NB4 (cell line): Measurements from ENCODE around the gene RNF157.
A peak's percentile ranks its signal among the peaks of the same experiment; 100 is the strongest.

ENCODE experiments used
- DNase-seq: peaks from one replicate; pipeline ENCODE4 v3.0.0; 2010; ENCODE audit warnings: low read depth
- H3K4me3 ChIP-seq: one replicate; pipeline ENCODE4 v1.5.1; 2011; ENCODE audit warnings: mild to moderate bottlenecking, low read depth, low read length, moderate library complexity
- MYC ChIP-seq: IDR thresholded peaks from 2 replicates; pipeline ENCODE4 v1.6.1; 2011; ENCODE audit warnings: low read depth, low read length
- POLR2A ChIP-seq: IDR thresholded peaks from 2 replicates; pipeline ENCODE4 v1.6.1; 2011; ENCODE audit warnings: mild to moderate bottlenecking; ENCODE audit not compliant: insufficient read length; ENCODE audit errors: extremely low read depth
- TF ChIP-seq, protein P1 (sequence below): IDR thresholded peaks from one replicate; pipeline ENCODE4 v1.5.1; 2012; ENCODE audit warnings: low read depth, low read length
- TF ChIP-seq, protein P2 (sequence below): IDR thresholded peaks from 2 replicates; pipeline ENCODE4 v1.6.1; 2011; ENCODE audit warnings: low read depth, low read length

Gene RNF157

DNA sequence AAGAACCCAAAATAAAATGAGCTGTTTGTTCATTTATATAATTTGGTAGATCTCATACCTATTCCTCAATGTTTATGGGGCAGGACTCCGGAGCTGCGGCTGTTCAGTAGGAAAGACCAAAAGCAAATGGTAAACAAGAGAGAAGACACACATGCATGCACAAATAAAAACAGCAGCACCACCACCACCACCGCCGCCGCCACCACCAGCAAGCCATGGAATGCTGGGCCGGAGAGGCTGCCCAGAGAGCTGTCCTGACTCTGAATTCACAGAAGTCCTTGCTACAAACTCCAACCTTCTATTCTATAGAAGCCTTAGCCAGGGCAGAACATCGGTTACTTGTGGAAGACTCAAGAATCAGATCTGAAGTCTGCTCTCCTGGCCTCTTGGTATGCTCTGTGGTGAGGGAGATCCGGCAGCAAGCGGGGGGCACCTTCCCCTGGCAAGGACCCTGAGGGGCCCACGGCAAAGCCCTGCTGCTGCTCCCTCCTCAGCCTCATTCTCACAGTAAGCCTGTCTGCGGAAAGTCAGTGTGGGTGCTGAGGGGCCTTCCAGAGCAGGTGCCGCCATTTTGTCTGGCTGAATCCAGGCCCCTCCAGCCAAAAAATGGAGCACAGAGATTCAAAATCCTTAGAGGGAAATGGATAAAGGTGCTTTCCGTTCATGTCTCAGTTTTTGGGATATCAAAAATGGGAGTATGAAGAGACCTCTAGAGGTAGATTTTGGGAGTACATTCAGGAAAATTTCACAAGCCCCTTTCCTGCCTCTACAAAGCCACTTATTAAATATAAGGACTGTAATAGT is 92.9 kb downstream of the RNF157 start:
- peak; percentile 31 for DNase-seq
- TF ChIP-seq, protein P1, sequence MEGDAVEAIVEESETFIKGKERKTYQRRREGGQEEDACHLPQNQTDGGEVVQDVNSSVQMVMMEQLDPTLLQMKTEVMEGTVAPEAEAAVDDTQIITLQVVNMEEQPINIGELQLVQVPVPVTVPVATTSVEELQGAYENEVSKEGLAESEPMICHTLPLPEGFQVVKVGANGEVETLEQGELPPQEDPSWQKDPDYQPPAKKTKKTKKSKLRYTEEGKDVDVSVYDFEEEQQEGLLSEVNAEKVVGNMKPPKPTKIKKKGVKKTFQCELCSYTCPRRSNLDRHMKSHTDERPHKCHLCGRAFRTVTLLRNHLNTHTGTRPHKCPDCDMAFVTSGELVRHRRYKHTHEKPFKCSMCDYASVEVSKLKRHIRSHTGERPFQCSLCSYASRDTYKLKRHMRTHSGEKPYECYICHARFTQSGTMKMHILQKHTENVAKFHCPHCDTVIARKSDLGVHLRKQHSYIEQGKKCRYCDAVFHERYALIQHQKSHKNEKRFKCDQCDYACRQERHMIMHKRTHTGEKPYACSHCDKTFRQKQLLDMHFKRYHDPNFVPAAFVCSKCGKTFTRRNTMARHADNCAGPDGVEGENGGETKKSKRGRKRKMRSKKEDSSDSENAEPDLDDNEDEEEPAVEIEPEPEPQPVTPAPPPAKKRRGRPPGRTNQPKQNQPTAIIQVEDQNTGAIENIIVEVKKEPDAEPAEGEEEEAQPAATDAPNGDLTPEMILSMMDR: peak; percentile 47
- TF ChIP-seq, protein P2, sequence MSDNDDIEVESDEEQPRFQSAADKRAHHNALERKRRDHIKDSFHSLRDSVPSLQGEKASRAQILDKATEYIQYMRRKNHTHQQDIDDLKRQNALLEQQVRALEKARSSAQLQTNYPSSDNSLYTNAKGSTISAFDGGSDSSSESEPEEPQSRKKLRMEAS: no peak
- H3K4me3 ChIP-seq: no peak overlapping the region

DNA sequence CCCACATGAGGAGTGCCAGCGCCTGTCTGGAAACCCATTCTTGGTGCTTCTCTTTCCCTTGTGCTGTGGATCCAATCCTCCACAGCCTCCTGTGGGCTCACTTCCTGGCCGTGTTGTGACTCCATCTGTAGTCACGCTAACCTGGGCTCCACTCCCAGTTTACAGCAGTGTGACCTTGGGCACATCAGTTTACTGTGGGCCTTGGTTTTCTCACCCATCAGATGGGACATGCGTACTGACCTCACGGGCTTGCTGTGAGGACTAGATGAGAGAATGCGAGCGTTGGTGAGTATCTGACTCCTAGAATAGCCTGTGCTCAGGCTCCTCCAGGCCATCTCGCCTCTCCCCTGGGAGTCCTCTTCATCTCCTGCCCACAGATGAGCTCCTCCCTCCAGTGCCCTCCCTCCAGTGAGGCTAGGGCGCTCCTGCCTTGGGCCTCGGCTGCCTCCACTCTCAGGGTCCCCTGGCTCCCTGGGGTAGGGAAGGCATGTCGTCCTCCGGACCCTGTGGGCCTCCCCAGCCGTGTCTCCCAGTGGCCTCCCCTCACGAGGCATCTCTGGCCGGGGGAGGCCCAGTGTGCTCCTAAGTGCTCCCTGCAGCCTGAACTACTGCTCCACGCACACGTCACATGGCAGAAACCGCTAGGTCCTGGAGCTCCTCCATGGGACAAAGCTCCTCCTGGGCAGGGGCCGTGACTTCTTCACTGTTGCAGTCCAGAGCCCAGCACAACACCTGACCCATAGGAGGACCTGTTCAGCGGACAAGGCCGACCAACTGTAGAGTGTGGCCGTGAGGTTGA is 94.0 kb downstream of the RNF157 start:
- no peak for DNase-seq
- TF ChIP-seq, protein P2: no peak
- TF ChIP-seq POLR2A: no peak
- H3K4me3 ChIP-seq: no peak overlapping the region

DNA sequence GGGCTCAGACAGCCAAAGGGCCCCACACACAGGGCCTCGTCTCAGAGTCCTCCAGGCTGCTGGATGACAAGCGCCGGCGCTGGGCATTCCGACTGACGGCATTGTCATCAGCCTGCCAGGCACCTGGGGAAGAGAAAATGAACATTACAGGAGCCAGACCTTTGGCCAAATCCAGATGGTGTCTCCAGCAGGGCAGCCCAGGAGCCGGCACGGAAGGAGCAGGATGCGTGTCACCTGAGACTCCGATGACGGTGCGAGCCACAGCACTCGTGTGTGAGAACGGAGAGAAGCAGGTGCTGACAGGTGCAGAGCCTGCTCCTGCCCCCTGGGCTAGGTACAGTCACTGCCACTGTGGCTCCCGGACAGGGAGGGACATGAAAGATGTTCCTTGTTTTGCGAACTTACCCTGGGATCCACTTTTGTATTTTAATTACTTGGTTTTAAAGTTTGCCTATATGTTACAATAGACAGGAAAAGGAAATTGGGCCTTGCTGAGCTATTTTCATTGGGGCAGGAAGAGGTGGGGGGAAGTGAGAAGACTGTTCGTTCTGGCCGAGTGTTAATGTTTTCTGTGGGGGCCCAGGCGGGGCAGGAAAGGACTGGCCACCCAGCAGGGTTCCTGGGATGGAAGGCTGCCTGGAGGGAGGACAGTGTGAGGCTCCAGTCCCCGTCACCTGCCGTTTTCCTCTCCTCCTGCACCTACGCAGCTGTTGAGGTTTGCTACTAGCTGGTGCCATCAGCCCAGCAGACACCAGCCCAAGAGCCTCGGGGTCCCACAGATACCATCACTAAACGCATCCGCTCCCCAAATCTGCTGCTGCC is 94.9 kb downstream of the RNF157 start:
- TF ChIP-seq, protein P2: no peak
- DNase-seq: no peak
- H3K4me3 ChIP-seq: no peak overlapping the region

DNA sequence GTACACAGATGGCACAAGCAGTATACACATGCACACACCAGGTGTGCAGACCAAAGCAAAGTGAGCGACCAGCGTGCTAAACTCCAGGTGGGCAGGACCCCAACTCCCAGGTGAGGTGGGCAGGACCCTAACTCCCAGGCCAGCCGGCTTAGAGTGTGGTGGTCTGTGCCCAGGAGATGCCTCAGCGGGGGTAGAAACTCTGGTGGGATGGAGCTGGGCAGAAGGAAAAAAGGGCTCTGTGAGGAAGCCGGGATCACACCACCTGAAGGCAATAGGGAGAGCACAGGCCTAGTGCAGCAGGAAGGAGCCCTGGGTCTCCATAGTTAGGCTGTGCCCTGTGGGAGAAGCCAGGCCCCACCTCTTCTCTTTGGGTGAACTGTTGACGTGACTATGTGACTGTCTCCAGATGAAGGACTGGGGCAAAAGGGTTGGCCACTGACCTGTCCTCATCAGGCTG is 97.7 kb downstream of the RNF157 start:
- DNase-seq: no peak
- no peak overlapping the region for H3K4me3 ChIP-seq
- TF ChIP-seq POLR2A: no peak
- TF ChIP-seq, protein P1: no peak
- TF ChIP-seq, protein P2: no peak

DNA sequence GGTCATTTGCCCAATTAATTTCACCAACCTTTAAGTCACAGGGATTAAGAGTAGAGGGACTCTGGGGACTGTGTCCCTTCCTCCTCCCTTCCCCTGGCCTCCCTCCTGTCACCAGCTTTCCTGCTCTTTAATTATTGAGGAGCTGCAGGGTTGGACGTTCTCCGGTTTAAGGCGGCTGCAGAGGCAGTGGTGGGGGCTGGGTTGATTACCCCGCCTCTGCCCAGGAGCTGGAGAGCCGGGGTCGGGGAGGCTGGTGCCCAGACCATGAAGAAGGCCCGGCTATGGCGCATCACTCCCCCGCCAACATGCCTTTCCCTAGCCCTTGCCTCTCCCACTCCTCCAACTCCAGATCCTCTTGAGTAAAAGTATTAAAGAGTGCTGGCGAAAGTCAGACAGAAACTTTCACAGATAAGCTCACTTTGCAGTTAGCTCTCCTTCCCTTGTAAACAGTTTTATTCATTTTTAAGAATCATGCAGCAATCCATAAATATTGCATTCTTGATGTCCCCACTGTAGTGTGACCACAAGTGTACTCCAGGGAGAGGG is 98.2 kb downstream of the RNF157 start:
- TF ChIP-seq MYC: no peak
- TF ChIP-seq, protein P1: no peak
- no peak for TF ChIP-seq POLR2A
- TF ChIP-seq, protein P2: no peak
- no peak for DNase-seq
- no peak overlapping the region for H3K4me3 ChIP-seq

DNA sequence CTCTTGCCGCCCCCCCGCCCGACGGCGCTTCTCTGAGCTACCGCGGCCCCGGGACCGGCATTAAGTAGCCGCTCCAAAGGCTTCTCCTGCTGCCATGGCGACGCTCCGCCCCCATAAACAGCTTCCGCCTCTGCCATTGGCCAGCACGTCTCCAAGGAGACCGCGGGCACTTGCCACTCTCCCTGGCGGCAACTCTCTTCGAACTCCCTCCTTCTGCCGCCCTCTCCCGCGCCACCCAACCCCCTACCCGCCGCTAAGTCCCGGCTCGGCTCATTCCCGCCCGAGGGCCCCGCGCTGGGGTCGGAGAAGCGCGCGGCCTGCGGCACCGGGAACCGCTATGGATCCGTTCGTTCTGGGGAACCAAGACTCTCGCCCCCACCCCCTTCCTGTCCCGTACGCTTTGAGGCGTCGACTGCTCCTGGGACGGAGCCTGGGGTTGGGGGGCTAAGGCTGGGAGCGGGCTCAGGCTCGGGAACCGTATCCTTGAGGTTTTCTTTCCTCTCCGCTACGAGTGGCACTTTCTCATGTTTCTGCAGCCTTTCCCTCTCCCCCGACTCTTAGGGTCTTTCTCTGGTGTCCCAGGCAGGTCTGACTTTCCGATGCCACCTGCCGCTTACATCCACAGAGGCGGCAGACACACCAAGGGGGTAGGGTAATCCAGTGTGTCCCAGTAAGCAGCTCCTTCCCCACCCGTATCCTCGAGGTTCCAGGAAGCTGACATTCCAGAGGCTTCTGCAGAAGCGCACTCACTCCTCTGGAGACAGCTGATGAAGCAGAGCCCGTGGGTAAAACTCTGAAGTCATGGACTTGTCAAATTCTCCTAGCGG is 98.9 kb downstream of the RNF157 start, which contains the start of gene FOXJ1:
FOXJ1 (minus strand) TSS at position 34 of the 827 bp plus-strand sequence. CDS start 850 bp downstream, outside the sequence.
- peak; percentile 86 for DNase-seq
- no peak within 1 kb of the TSS for H3K4me3 ChIP-seq
- TF ChIP-seq, protein P2: no peak
- TF ChIP-seq, protein P1: no peak
- TF ChIP-seq MYC (no peak), POLR2A (no peak)
